H1 (cell line): ENCODE results near the gene GPR42. TPM values are rescaled to one million over a fixed set of nuclear protein-coding genes. Genes with fewer than 3 reads are reported as not detected.
A peak's percentile ranks its signal among the peaks of the same experiment; 100 is the strongest.

ENCODE experiments used
- CTCF ChIA-PET: fragments of 300-600 bp; sonication (Branson Sonifier 250); formaldehyde crosslinking; loops from one replicate; lab custom pipeline; 2021; ENCODE audit not compliant: partially characterized antibody; lab: Charles Lee
- POLR2A ChIA-PET: fragments of 300-600 bp; sonication (Branson Sonifier 250); formaldehyde crosslinking; loops from one replicate; lab custom pipeline; 2021; ENCODE audit warnings: inconsistent platforms; ENCODE audit not compliant: partially characterized antibody; lab: Charles Lee
- DNase-seq, 2 experiments: peaks; one replicate each; pipeline versions ENCODE4 v3.0.0 to v3.0.0-alpha.2; 2010 to 2022; ENCODE audit warnings: low spot score in 2 of 2, low read depth in 1 of 2, mixed read lengths in 1 of 2
- FAIRE-seq: peaks from 2 replicates; lab custom pipeline; 2011; peaks lifted over from hg19 to GRCh38; lab: Jason Lieb, UNC
- H2AFZ ChIP-seq: 2 replicates; pipeline ENCODE4 v1.8.1; 2012; ENCODE audit warnings: low read length, inconsistent platforms
- H2AK5ac ChIP-seq: 2 replicates; pipeline ENCODE4 v1.6.1; 2013; ENCODE audit warnings: low read depth, low read length
- H2BK120ac ChIP-seq: replicated peaks from 2 replicates; pipeline ENCODE3; 2013; ENCODE audit warnings: low read depth, low read length, inconsistent platforms
- H2BK12ac ChIP-seq: 2 replicates; pipeline ENCODE4 v1.6.1; 2013; ENCODE audit warnings: low read depth, low read length
- H2BK15ac ChIP-seq: 2 replicates; pipeline ENCODE4 v1.6.1; 2013; ENCODE audit warnings: low read length
- H2BK20ac ChIP-seq: 2 replicates; pipeline ENCODE4 v1.6.1; 2013; ENCODE audit warnings: low read length
- H2BK5ac ChIP-seq: 2 replicates; pipeline ENCODE4 v1.6.1; 2013; ENCODE audit warnings: low read depth, low read length
- H3K14ac ChIP-seq: 2 replicates; pipeline ENCODE4 v1.6.1; 2013; ENCODE audit warnings: inconsistent platforms; ENCODE audit not compliant: insufficient read length
- H3K18ac ChIP-seq: 2 replicates; pipeline ENCODE4 v1.6.1; 2013; ENCODE audit warnings: low read length; ENCODE audit errors: extremely low read depth
- H3K23ac ChIP-seq: 2 replicates; pipeline ENCODE4 v1.6.1; 2013; ENCODE audit warnings: inconsistent platforms; ENCODE audit not compliant: insufficient read length
- H3K23me2 ChIP-seq: 2 replicates; pipeline ENCODE4 v1.6.1; 2013; ENCODE audit warnings: low read depth, low read length
- H3K27ac ChIP-seq: 2 replicates; pipeline ENCODE4 v1.6.1; 2011; ENCODE audit warnings: low read depth, low read length, inconsistent platforms
- H3K27me3 ChIP-seq, 4 experiments: replicated peaks in 1 of 4; 1 replicate in 1 of 4; 2 replicates in 3 of 4; pipeline versions ENCODE4 v1.6.1 to v1.8.1; 2011 to 2013; ENCODE audit warnings: low read length in 3 of 4, mild to moderate bottlenecking in 3 of 4, inconsistent platforms in 2 of 4, mixed read lengths in 2 of 4, moderate library complexity in 1 of 4; ENCODE audit not compliant: control insufficient read depth in 3 of 4, insufficient read depth in 3 of 4; ENCODE audit errors: extremely low read depth in 1 of 4
- H3K36me3 ChIP-seq, 4 experiments: 2 replicates each; pipeline versions ENCODE4 v1.6.1 to v1.8.1; 2011 to 2013; ENCODE audit warnings: mild to moderate bottlenecking in 4 of 4, low read length in 3 of 4, moderate library complexity in 2 of 4, control low read depth in 1 of 4, inconsistent platforms in 1 of 4; ENCODE audit not compliant: insufficient read depth in 4 of 4, control insufficient read depth in 2 of 4
- H3K4ac ChIP-seq: replicated peaks from 2 replicates; pipeline ENCODE3; 2013; ENCODE audit warnings: low read length, low read depth, mixed read lengths, inconsistent platforms; ENCODE audit not compliant: insufficient read length
- H3K4me1 ChIP-seq, 4 experiments: replicated peaks in 1 of 4; 1 replicate in 1 of 4; 2 replicates in 3 of 4; pipeline versions ENCODE4 v1.6.1 to v1.8.1; 2011 to 2013; ENCODE audit warnings: low read length in 3 of 4, inconsistent platforms in 2 of 4, mixed read lengths in 1 of 4; ENCODE audit not compliant: insufficient read depth in 4 of 4, control insufficient read depth in 3 of 4
- H3K4me2 ChIP-seq, 2 experiments: 2 replicates each; pipeline versions ENCODE4 v1.6.1 to v1.8.1; 2011 to 2013; ENCODE audit warnings: low read depth in 2 of 2, low read length in 2 of 2, control low read depth in 1 of 2, inconsistent platforms in 1 of 2, mild to moderate bottlenecking in 1 of 2; ENCODE audit not compliant: insufficient read depth in 1 of 2
- H3K4me3 ChIP-seq, 4 experiments: fragments of 200-600, 300-600 bp in 1 of 4; sonication (generic), shearing (Covaris generic), sonication (Bioruptor Twin) in 1 of 4; 2 replicates each; pipeline versions ENCODE4 v1.5.1 to v1.8.1; 2011 to 2016; ENCODE audit warnings: low read length in 4 of 4, low read depth in 3 of 4, control low read depth in 2 of 4, inconsistent platforms in 2 of 4, mild to moderate bottlenecking in 2 of 4, mixed read lengths in 1 of 4, moderate library complexity in 1 of 4; ENCODE audit not compliant: insufficient read depth in 2 of 4; ENCODE audit errors: extremely low read depth in 1 of 4
- H3K56ac ChIP-seq: replicated peaks from 2 replicates; pipeline ENCODE3; 2013; ENCODE audit warnings: low read depth, mild to moderate bottlenecking, mixed read lengths, low read length, inconsistent platforms; ENCODE audit not compliant: insufficient read length
- H3K79me1 ChIP-seq: 2 replicates; pipeline ENCODE4 v1.6.1; 2013; ENCODE audit warnings: low read depth, low read length, control low read depth
- H3K79me2 ChIP-seq, 2 experiments: 2 replicates each; pipeline versions ENCODE4 v1.6.1 to v1.8.1; 2012 to 2013; ENCODE audit warnings: low read length in 2 of 2, mild to moderate bottlenecking in 2 of 2, inconsistent platforms in 1 of 2; ENCODE audit not compliant: insufficient read depth in 2 of 2, control insufficient read depth in 1 of 2
- H3K9ac ChIP-seq, 4 experiments: replicated peaks in 1 of 4; 1 replicate in 1 of 4; 2 replicates in 3 of 4; pipeline versions ENCODE4 v1.6.1 to v1.8.1; 2011 to 2013; ENCODE audit warnings: low read depth in 3 of 4, low read length in 3 of 4, control low read depth in 2 of 4, mild to moderate bottlenecking in 2 of 4, moderate library complexity in 2 of 4, inconsistent platforms in 1 of 4; ENCODE audit errors: extremely low read depth in 1 of 4
- H3K9me3 ChIP-seq, 2 experiments: 2 replicates each; pipeline versions ENCODE4 v1.6.1 to v1.8.1; 2012 to 2013; ENCODE audit warnings: mild to moderate bottlenecking in 2 of 2, moderate library complexity in 2 of 2, control low read depth in 1 of 2, inconsistent platforms in 1 of 2, low read depth in 1 of 2, low read length in 1 of 2, mixed read lengths in 1 of 2; ENCODE audit not compliant: insufficient read depth in 2 of 2
- H4K20me1 ChIP-seq, 2 experiments: replicated peaks in 1 of 2; 2 replicates each; pipeline versions ENCODE3 to v1.8.1; 2011 to 2013; ENCODE audit warnings: inconsistent platforms in 2 of 2, low read length in 2 of 2, mild to moderate bottlenecking in 1 of 2; ENCODE audit not compliant: insufficient read depth in 2 of 2, control insufficient read depth in 1 of 2
- H4K5ac ChIP-seq: 2 replicates; pipeline ENCODE4 v1.6.1; 2013; ENCODE audit warnings: low read length, low read depth, mixed read lengths, inconsistent platforms; ENCODE audit not compliant: insufficient read length
- H4K8ac ChIP-seq: 2 replicates; pipeline ENCODE4 v1.8.0; 2013; ENCODE audit warnings: mild to moderate bottlenecking, moderate library complexity, low read length, inconsistent platforms; ENCODE audit not compliant: insufficient read depth; ENCODE audit errors: extremely low read depth
- H4K91ac ChIP-seq: replicated peaks from 2 replicates; pipeline ENCODE3; 2013; ENCODE audit warnings: low read length, mixed read lengths, inconsistent platforms; ENCODE audit not compliant: insufficient read length
- BACH1 ChIP-seq: IDR thresholded peaks from 2 replicates; pipeline ENCODE4 v1.6.1; 2012; ENCODE audit warnings: low read length, improper control_type of control experiment
- EGR1 ChIP-seq: IDR thresholded peaks from 2 replicates; pipeline ENCODE4 v1.6.1; 2011; ENCODE audit warnings: low read depth, low read length, borderline replicate concordance
- EP300 ChIP-seq, 2 experiments: IDR thresholded peaks; 1 replicate in 1 of 2; 2 replicates in 1 of 2; pipeline ENCODE4 v1.6.1; 2011 to 2012; ENCODE audit warnings: low read depth in 2 of 2, low read length in 2 of 2, mild to moderate bottlenecking in 2 of 2, borderline replicate concordance in 1 of 2, inconsistent platforms in 1 of 2, moderate library complexity in 1 of 2
- EZH2 ChIP-seq: fragments of 200-600 bp; sonication (generic); IDR thresholded peaks from 2 replicates; pipeline ENCODE4 v1.7.1; 2012; ENCODE audit warnings: low read depth, mild to moderate bottlenecking, moderate library complexity, low read length, inconsistent platforms; ENCODE audit not compliant: severe bottlenecking
- KDM4A ChIP-seq: IDR thresholded peaks from one replicate; pipeline ENCODE4 v1.7.1; 2012; ENCODE audit warnings: low read depth, mild to moderate bottlenecking, moderate library complexity, low read length, inconsistent platforms; ENCODE audit not compliant: severe bottlenecking
- KDM5A ChIP-seq: fragments of 200-600 bp; IDR thresholded peaks from 2 replicates; pipeline ENCODE4 v1.7.1; 2012; ENCODE audit warnings: mild to moderate bottlenecking, low read length, inconsistent platforms, mixed read lengths
- MAFK ChIP-seq: IDR thresholded peaks from 2 replicates; pipeline ENCODE4 v1.6.1; 2012; ENCODE audit warnings: low read depth, mild to moderate bottlenecking, improper control_type of control experiment, low read length
- PHF8 ChIP-seq: fragments of 200-600 bp; sonication (generic); conservative IDR thresholded peaks from 2 replicates; pipeline ENCODE4 v1.7.1; 2012; ENCODE audit warnings: low read depth, mild to moderate bottlenecking, inconsistent platforms, low read length, moderate library complexity
- RXRA ChIP-seq: IDR thresholded peaks from 2 replicates; pipeline ENCODE4 v1.6.1; 2011; ENCODE audit warnings: low read depth, mild to moderate bottlenecking, low read length, moderate library complexity; ENCODE audit not compliant: insufficient read depth
- SIN3A ChIP-seq, 2 experiments: IDR thresholded peaks in 1 of 2; conservative IDR thresholded peaks in 1 of 2; 2 replicates each; pipeline ENCODE4 v1.6.1; 2011 to 2012; ENCODE audit warnings: low read length in 2 of 2, improper control_type of control experiment in 1 of 2, low read depth in 1 of 2, mild to moderate bottlenecking in 1 of 2
- SUZ12 ChIP-seq: fragments of 200-600 bp; sonication (generic); IDR thresholded peaks from 2 replicates; pipeline ENCODE4 v1.6.1; 2012; ENCODE audit warnings: mild to moderate bottlenecking, inconsistent platforms, low read length, moderate library complexity, mixed read lengths
- TCF12 ChIP-seq: IDR thresholded peaks from 2 replicates; pipeline ENCODE4 v1.6.1; 2011; ENCODE audit warnings: low read depth, mild to moderate bottlenecking, low read length
- YY1 ChIP-seq: IDR thresholded peaks from 2 replicates; pipeline ENCODE4 v1.6.1; 2011; ENCODE audit warnings: low read depth, mild to moderate bottlenecking, low read length
- ZNF274 ChIP-seq: IDR thresholded peaks from 2 replicates; pipeline ENCODE4 v1.7.0; 2012; ENCODE audit warnings: low read length, borderline replicate concordance; ENCODE audit errors: extremely low read depth
- WGBS, 2 experiments: shearing (Covaris generic) in 1 of 2; methylation state at CpG; one replicate each; pipeline versions ENCODE4 v1.1.6 to v1.1.7; 2013 to 2015; ENCODE audit warnings: low lambda C conversion rate in 2 of 2, mixed read lengths in 2 of 2, inconsistent platforms in 1 of 2, low coverage in 1 of 2, missing lambda C conversion rate in 1 of 2; ENCODE audit not compliant: insufficient replicate concordance in 2 of 2, insufficient coverage in 1 of 2, insufficient read length in 1 of 2; ENCODE audit errors: extremely low coverage in 1 of 2, missing lambda C conversion rate in 1 of 2; 5-methylcytosine and 5-hydroxymethylcytosine counted together
- polyA plus RNA-seq, 7 experiments: library from polyadenylated mRNA; depleted of rRNA in 3 of 7; stranded (reverse) in 5 of 7; unstranded in 2 of 7; fragments of >200 nt in 5 of 7; fragments of 200-250 nt in 2 of 7; gene quantifications; 1 replicate in 5 of 7; 2 replicates in 1 of 7; 4 replicates in 1 of 7; pipeline versions ENCODE4 v1.2.1 to v1.2.3, GENCODE V29; 2011 to 2013; ENCODE audit warnings: missing spikeins in 2 of 7, mixed read lengths in 2 of 7
- total RNA-seq: library from RNA; stranded (reverse); fragmentation: NEBNext Ultra II Directional; extraction: Animal tissue kit (Norgen Biotek cat#: 25700); gene quantifications from 2 replicates; pipeline ENCODE4 v1.2.1, GENCODE V29; 2021

The GPR42 gene
- total and polyA plus RNA-seq, 2 of the 8 experiments (the other 6 are each of a cell fraction or from before 2014, with no cell fraction given): not detected

DNA sequence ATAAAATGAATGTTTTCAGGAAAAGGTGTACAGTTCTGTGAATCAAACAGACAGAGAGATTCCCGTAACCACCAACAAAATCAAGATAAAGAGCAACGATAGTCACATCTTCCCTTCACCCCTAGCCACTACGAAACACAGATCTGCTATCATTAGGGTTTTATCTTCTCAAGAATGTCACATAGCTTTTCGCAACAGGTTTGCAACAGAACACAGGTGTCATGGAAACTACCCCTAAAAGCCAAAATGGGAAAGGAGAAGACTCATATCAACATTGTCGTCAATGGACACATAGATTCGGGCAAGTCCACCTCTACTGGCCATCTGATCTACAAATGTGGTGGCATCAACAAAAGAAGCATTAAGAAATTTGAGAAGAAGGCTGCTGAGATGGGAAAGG is 11.1 kb downstream of the GPR42 start:
- H3K4me3 ChIP-seq: no peak overlapping the region
- no peak overlapping the region for H2BK20ac ChIP-seq
- no peak overlapping the region for H3K4ac ChIP-seq
- no peak overlapping the region for H3K18ac ChIP-seq
- no peaks in the 10 kb centered on the region for H4K20me1 ChIP-seq
- no peak overlapping the region for H3K9ac ChIP-seq
- no peak overlapping the region for H2AFZ ChIP-seq
- whole genome bisulfite sequencing, 2 experiments: 88% methylated on average over 6 of the region's 6 CpGs; no CpG with 5 or more reads in 1 of the 2 experiments
- ChIA-PET CTCF (interaction anchor here (1.8 kb wide), 1 partner anchor 29 kb away, joined by 5 read pairs; no protein-coding TSS in a partner anchor), POLR2A (no interaction called here)
- H3K23ac ChIP-seq: no peak overlapping the region
- no peak overlapping the region for H4K8ac ChIP-seq
- H2BK15ac ChIP-seq: no peak overlapping the region
- no peaks in the 10 kb centered on the region; a peak in 1 of 7 replicates for H3K27me3 ChIP-seq
- no peak overlapping the region for H4K5ac ChIP-seq
- H3K27ac ChIP-seq: no peak overlapping the region
- no peak overlapping the region for H4K91ac ChIP-seq
- FAIRE-seq (peak; percentile 39), DNase-seq (no peak)
- H3K4me1 ChIP-seq: no peaks in the 10 kb centered on the region
- H3K79me1 ChIP-seq: no peaks in the 10 kb centered on the region
- no peak overlapping the region for H3K14ac ChIP-seq
- peaks cover 23 to 27% of the 10 kb centered on the region in 2 experiments for H3K9me3 ChIP-seq
- no peak overlapping the region for H2BK12ac ChIP-seq
- no peak overlapping the region for H3K56ac ChIP-seq
- no peak overlapping the region for H3K4me2 ChIP-seq
- no peaks in the 10 kb centered on the region for H3K36me3 ChIP-seq
- no peak overlapping the region for H2AK5ac ChIP-seq
- no peaks in the 10 kb centered on the region for H3K79me2 ChIP-seq
- no peak overlapping the region for H2BK5ac ChIP-seq
- no peaks in the 10 kb centered on the region for H3K23me2 ChIP-seq
- no peak for TF ChIP-seq EP300 (IDR thresholded peaks at IDR 0.05; ENCODE audit: borderline replicate concordance in 1 of 2, low read depth in 2 of 2, low read length in 2 of 2)
- TF ChIP-seq YY1: no peak
- TF ChIP-seq PHF8: no peak
- TF ChIP-seq EGR1: no peak
- no peak for TF ChIP-seq ZNF274
- TF ChIP-seq SIN3A (conservative IDR thresholded peaks at IDR 0.05 in 1 of 2, IDR thresholded peaks at IDR 0.05 in 1 of 2; ENCODE audit: low read depth in 1 of 2, low read length in 2 of 2): no peak
- TF ChIP-seq KDM4A: no peak
- TF ChIP-seq RXRA: no peak
- no peak for TF ChIP-seq KDM5A
- no peak for TF ChIP-seq MAFK
- no peak for TF ChIP-seq SUZ12
- TF ChIP-seq BACH1: no peak
- TF ChIP-seq EZH2: no peak
- TF ChIP-seq TCF12: no peak
- no peak overlapping the region for H2BK120ac ChIP-seq
